Mucosa of rectum (tissue), 2 donors: ENCODE measurements around the gene LRFN2.

Experiments used
- H3K27ac ChIP-seq, 2 donors: one replicate each; pipeline ENCODE4 v1.7.0; 2013; ENCODE audit warnings: inconsistent platforms in 2 of 2, low read depth in 2 of 2, low read length in 2 of 2
- H3K27me3 ChIP-seq, 2 donors: one replicate each; pipeline ENCODE4 v1.7.0; 2013; ENCODE audit warnings: low read length in 2 of 2; ENCODE audit not compliant: control insufficient read depth in 2 of 2, insufficient read depth in 2 of 2
- H3K36me3 ChIP-seq, 2 donors: one replicate each; pipeline ENCODE4 v1.7.0; 2013; ENCODE audit warnings: low read length in 2 of 2; ENCODE audit not compliant: control insufficient read depth in 2 of 2, insufficient read depth in 2 of 2
- H3K4me1 ChIP-seq, 2 donors: one replicate each; pipeline ENCODE4 v1.7.0; 2013; ENCODE audit warnings: low read length in 2 of 2, mild to moderate bottlenecking in 1 of 2; ENCODE audit not compliant: control insufficient read depth in 2 of 2, insufficient read depth in 2 of 2
- H3K4me3 ChIP-seq, 2 donors: one replicate each; pipeline ENCODE4 v1.7.0; 2013; ENCODE audit warnings: low read length in 2 of 2
- H3K9ac ChIP-seq, 2 donors: one replicate each; pipeline ENCODE4 v1.7.0; 2013; ENCODE audit warnings: low read length in 2 of 2, low read depth in 1 of 2, mild to moderate bottlenecking in 1 of 2
- H3K9me3 ChIP-seq, 2 donors: one replicate each; pipeline ENCODE4 v1.7.0; 2013; ENCODE audit warnings: low read length in 2 of 2; ENCODE audit not compliant: control insufficient read depth in 2 of 2
- donor health status: healthy.
- donor health status: Normal muscosa, but diverticular disease.

Gene LRFN2

GRCh38 chr6:40506954-40507353 lies 80.2 kb downstream of the LRFN2 start:
- no peak overlapping the region for H3K27ac ChIP-seq
- no peak overlapping the region for H3K4me3 ChIP-seq
- no peak overlapping the region for H3K9ac ChIP-seq
- no peaks in the 10 kb centered on the region for H3K9me3 ChIP-seq
- no peaks in the 10 kb centered on the region for H3K4me1 ChIP-seq
- no peaks in the 10 kb centered on the region for H3K27me3 ChIP-seq
- no peaks in the 10 kb centered on the region for H3K36me3 ChIP-seq

GRCh38 chr6:40505191-40505810 lies 81.9 kb downstream of the LRFN2 start:
- Histone ChIP-seq H3K4me3 (no peak overlapping the region), H3K9ac (no peak overlapping the region), H3K4me1 (no peaks in the 10 kb centered on the region), H3K27ac (no peak overlapping the region), H3K36me3 (no peaks in the 10 kb centered on the region), H3K27me3 (no peaks in the 10 kb centered on the region), H3K9me3 (no peaks in the 10 kb centered on the region)

- Histone ChIP-seq H3K27me3 (no peaks in the 10 kb centered on the region), H3K4me1 (no peaks in the 10 kb centered on the region)
Observed at GRCh38 chr6:40504274-40504673, 82.9 kb downstream of the LRFN2 start.

GRCh38 chr6:40500227-40500626 lies 86.9 kb downstream of the LRFN2 start:
- Histone ChIP-seq H3K4me3 (no peak overlapping the region), H3K36me3 (no peaks in the 10 kb centered on the region), H3K27me3 (no peaks in the 10 kb centered on the region), H3K9ac (no peak overlapping the region), H3K27ac (no peak overlapping the region), H3K9me3 (no peaks in the 10 kb centered on the region), H3K4me1 (no peaks in the 10 kb centered on the region)

More at GRCh38 chr6:40504274-40504673, 82.9 kb downstream of the LRFN2 start:
- Histone ChIP-seq H3K9ac (no peak overlapping the region), H3K36me3 (no peaks in the 10 kb centered on the region), H3K27ac (no peak overlapping the region), H3K4me3 (no peak overlapping the region), H3K9me3 (no peaks in the 10 kb centered on the region)

GRCh38 chr6:40499215-40499614 lies 87.9 kb downstream of the LRFN2 start:
- Histone ChIP-seq H3K9ac (no peak overlapping the region), H3K4me1 (no peaks in the 10 kb centered on the region), H3K4me3 (no peak overlapping the region), H3K27me3 (no peaks in the 10 kb centered on the region), H3K9me3 (no peaks in the 10 kb centered on the region), H3K36me3 (no peaks in the 10 kb centered on the region), H3K27ac (no peak overlapping the region)

GRCh38 chr6:40498148-40498547 lies 89.0 kb downstream of the LRFN2 start:
- no peaks in the 10 kb centered on the region for H3K27me3 ChIP-seq

GRCh38 chr6:40492187-40492586 lies 95.0 kb downstream of the LRFN2 start:
- no peak overlapping the region for H3K9ac ChIP-seq
- H3K36me3 ChIP-seq = no peaks in the 10 kb centered on the region
- no peaks in the 10 kb centered on the region for H3K4me1 ChIP-seq
- no peak overlapping the region for H3K4me3 ChIP-seq
- H3K27me3 ChIP-seq = peaks cover 0 to 2% of the 10 kb centered on the region in 2 donors
- H3K27ac ChIP-seq = no peak overlapping the region
- H3K9me3 ChIP-seq = no peaks in the 10 kb centered on the region

More at GRCh38 chr6:40498148-40498547, 89.0 kb downstream of the LRFN2 start:
- no peak overlapping the region for H3K9ac ChIP-seq
- no peak overlapping the region for H3K4me3 ChIP-seq
- no peaks in the 10 kb centered on the region for H3K9me3 ChIP-seq
- H3K4me1 ChIP-seq = no peaks in the 10 kb centered on the region
- H3K27ac ChIP-seq = no peak overlapping the region
- no peaks in the 10 kb centered on the region for H3K36me3 ChIP-seq

GRCh38 chr6:40490508-40490907 lies 96.7 kb downstream of the LRFN2 start:
- Histone ChIP-seq H3K27ac (no peak overlapping the region), H3K27me3 (peaks cover 0 to 2% of the 10 kb centered on the region in 2 donors), H3K4me1 (no peaks in the 10 kb centered on the region)

GRCh38 chr6:40489798-40490197 lies 97.4 kb downstream of the LRFN2 start:
- H3K4me1 ChIP-seq = no peaks in the 10 kb centered on the region

More at GRCh38 chr6:40490508-40490907, 96.7 kb downstream of the LRFN2 start:
- H3K4me3 ChIP-seq = no peak overlapping the region
- H3K9me3 ChIP-seq = no peaks in the 10 kb centered on the region
- H3K9ac ChIP-seq = no peak overlapping the region
- no peaks in the 10 kb centered on the region for H3K36me3 ChIP-seq

GRCh38 chr6:40486576-40486975 lies 100.6 kb downstream of the LRFN2 start:
- no peak overlapping the region for H3K4me3 ChIP-seq
- no peak overlapping the region for H3K27ac ChIP-seq
- no peak overlapping the region for H3K9ac ChIP-seq
- peaks cover 0 to 2% of the 10 kb centered on the region in 2 donors for H3K27me3 ChIP-seq
- H3K9me3 ChIP-seq = no peaks in the 10 kb centered on the region
- no peaks in the 10 kb centered on the region for H3K4me1 ChIP-seq
- H3K36me3 ChIP-seq = no peaks in the 10 kb centered on the region

More at GRCh38 chr6:40489798-40490197, 97.4 kb downstream of the LRFN2 start:
- Histone ChIP-seq H3K27ac (no peak overlapping the region), H3K27me3 (peaks cover 0 to 2% of the 10 kb centered on the region in 2 donors), H3K36me3 (no peaks in the 10 kb centered on the region), H3K9ac (no peak overlapping the region), H3K9me3 (no peaks in the 10 kb centered on the region), H3K4me3 (no peak overlapping the region)
